ENCODE measurements around the gene TMEM30B.

The TMEM30B gene

GRCh38 chr14:61231810-61232209, 49.3 kb downstream of the TMEM30B start:
- DNase-seq: no peak

DNA sequence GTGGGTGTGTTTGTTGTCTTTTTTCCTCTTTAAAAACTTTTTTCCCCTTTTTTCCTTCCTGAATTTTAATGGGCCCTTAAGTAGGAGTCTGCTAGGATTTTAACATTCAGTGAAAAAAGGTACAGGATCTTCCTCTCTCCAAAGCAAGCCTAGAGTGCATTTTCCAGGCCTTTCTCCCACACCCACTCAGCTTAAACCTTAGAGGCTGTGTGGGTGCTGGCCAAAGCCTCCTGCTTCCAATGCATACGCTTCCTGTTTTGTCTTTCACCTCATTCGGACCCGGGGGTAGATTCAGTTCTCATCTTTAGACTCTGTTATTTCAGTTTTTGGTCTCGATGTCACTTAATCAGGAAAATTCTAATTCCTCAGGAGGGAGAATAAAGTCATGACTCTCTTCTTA, 51.2 kb downstream of the TMEM30B start:
- DNase-seq: no peak

DNA sequence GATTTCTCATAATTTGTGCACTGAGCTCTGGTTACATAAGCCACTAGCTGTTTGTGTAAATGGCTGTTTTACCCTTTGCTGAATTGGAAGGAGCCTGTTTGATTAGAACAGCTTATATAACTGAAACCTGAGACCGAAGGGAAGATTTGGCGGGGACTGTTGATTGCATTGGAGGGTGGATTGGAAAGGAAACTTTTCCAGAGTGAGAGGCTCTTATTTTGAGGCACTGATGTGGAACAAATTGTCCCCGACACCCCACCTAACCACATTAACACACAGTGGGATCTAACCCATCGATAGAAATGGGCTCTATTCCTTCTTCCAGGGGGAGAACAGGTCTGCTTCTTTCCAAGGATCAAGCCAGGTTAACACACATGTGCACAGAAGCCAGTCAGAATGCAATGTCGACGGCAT, 51.7 kb downstream of the TMEM30B start:
- no peak for DNase-seq

GRCh38 chr14:61227884-61228591, 53.1 kb downstream of the TMEM30B start:
- DNase-seq: no peak
